Activated CD4-positive, alpha-beta T cell treated with anti-CD3 and anti-CD28 coated beads, Interleukin-10, Interleukin-2, amounts not matched to agents 100 ng/mL and 50 ng/mL, durations not matched to agents 16 hours and 8 hours (primary cell): Measurements from ENCODE around the gene BCAS3.

Experiments used
- DNase-seq: peaks from one replicate; pipeline ENCODE4 v3.0.0-alpha.2; 2020

BCAS3 gene

DNA sequence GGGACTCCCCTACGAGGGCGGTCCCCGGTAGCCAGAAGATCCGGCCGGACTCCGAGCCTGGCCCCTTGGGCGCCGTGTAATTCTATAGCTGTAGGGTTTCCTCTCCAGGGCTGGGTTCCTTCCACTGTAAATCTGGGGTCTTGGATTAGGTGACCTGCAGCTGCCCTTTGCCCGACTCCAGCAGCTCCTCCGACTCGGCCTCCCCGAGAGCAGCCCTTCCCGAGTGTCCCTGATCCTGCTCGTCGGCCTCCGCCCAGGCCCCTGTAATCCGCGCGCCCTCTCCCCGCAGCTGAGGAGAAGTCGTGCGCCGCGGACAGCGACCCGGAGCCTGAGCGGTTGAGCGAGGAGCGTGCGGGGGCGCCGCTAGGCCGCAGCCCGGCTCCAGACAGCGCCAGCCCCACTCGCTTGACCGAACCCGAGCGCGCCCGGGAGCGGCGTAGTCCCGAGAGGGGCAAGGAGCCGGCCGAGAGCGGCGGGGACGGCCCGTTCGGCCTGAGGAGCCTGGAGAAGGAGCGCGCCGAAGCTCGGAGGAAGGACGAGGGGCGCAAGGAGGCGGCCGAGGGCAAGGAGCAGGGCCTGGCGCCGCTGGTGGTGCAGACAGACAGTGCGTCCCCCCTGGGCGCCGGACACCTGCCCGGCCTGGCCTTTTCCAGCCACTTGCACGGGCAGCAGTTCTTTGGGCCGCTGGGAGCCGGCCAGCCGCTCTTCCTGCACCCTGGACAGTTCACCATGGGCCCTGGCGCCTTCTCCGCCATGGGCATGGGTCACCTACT lies 727.4 kb downstream of the BCAS3 start:
- DNase-seq, result no peak

DNA sequence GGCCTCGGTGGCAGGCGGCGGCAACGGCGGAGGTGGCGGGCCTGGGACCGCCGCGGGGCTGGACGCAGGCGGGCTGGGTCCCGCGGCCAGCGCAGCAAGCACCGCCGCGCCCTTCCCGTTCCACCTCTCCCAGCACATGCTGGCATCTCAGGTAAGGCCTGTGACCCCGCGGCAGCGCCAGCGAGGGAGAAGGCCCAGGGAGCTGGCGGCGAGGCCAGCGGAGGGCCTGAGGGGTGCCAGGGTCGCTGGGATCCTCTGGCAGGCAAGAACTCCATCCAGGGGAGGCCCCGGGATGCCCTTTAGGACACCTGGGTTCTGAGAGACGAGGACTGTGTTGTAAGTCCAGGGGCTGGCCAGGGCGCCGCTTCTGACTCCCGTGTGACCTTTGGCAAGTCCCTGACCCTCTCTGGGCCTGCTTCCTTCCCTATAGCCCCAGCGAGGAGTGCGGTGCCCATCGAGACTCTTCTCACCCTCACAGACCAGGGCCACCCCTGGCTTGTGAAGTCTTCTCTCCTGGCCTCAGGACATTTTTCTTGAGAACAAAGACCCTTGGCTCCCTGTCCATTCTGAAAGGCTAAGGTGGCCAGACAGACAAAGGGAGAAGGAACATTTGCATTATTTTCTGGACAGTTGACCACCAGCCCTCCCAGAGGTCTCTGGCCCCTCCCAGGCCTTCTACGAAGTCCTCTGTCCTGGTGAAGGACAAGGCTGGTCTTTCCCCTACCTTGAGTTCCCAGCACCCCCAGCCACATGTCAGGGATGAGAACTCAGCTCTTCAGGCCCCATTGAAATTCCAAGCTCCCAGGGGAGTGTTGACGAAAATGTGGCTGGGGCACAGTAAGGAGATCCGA lies 728.3 kb downstream of the BCAS3 start:
- DNase-seq, result no peak

DNA sequence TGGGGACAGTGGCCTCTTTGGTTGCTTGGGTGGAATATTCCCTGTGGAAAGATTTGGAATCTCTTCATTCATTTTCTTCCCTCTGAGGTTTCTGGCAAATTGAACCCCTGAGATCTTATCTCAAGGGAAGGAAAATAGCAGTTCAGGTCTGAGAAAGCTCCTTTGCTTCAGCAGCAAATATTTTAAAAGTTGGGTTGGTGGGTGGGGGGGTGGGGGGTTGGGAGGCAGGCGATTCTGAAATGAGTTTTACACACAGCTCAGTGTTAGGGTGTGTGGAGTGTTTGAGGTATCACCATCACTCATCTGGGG lies 728.8 kb downstream of the BCAS3 start:
- DNase-seq, result no peak

DNA sequence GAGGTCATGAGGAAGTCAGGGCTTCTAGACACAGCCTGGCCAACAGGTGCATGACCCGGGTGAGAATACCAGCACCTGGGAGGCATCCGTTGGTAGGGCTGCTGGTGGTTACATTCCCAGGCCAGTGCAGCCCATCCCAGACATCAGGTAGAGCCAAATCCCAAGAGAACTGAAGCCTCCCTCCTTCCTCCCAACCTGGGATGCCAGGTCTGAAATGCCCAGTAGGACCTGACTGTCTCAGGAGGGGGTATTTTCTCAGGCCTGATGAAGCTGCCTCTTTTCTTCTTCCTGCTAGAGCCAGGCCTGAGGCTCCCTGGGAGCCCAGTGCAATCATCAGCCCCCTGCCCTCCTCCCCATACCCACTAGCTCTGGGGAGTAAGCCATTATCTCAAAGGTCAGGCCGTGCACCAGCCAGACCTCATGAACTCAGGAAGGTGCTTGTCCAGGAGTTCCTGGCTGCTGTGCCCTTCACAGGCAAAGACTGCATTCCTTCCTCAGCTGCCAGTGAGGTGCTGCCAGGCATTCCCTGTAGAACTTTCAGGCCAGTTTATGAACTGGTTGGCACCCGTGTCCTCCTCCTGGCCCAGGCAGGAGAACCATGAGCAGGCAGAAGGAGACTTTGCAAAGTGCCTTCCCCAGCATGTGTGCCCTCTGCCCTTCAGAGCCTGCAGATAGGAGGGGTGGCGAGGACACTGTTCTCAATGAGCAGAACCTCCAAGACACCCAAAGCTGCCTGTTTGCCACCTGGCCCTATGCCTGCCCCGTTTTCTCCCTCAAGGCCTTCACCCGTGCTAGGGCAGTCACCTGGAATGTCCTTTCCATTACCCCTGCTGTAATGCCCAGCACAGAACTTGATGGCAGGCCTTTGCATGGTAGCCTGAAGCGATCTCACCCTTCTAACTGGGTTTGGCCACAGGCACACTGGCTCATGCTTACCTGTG lies 729.6 kb downstream of the BCAS3 start:
- no peak for DNase-seq

DNA sequence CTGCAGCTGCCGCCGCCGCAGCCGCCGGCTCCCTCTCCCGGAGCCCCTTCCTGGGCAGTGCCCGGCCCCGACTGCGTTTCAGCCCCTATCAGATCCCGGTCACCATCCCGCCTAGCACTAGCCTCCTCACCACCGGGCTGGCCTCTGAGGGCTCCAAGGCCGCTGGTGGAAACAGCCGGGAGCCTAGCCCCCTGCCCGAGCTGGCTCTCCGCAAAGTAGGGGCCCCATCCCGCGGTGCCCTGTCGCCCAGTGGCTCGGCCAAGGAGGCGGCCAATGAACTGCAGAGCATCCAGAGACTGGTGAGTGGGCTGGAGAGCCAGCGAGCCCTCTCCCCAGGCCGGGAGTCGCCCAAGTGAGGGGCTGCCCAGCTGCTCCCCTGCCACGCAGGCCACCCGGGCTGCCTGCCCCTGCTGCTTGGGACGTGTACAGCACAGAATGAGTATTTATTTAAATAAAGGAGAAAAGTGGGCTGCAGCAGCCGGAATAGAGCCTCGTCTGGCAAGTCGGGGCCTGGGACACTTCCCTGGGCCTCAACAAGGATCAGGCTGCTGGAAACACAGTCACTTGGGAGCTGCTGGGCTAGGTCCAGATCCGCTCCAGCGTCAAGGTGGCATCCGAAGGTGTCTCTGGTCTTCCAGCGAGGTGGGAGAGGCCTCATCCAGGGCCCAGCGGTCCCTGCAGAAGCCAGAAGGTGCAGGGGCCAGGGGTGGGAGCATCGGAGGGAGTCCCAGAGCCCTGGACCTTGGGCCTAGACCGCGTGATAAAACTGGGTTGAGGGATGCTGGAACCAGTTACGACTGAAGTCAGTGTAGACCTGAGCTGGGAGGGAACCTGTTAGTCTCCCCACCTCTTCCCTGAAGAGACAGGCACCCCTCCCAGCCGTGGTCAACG lies 730.7 kb downstream of the BCAS3 start:
- no peak for DNase-seq

DNA sequence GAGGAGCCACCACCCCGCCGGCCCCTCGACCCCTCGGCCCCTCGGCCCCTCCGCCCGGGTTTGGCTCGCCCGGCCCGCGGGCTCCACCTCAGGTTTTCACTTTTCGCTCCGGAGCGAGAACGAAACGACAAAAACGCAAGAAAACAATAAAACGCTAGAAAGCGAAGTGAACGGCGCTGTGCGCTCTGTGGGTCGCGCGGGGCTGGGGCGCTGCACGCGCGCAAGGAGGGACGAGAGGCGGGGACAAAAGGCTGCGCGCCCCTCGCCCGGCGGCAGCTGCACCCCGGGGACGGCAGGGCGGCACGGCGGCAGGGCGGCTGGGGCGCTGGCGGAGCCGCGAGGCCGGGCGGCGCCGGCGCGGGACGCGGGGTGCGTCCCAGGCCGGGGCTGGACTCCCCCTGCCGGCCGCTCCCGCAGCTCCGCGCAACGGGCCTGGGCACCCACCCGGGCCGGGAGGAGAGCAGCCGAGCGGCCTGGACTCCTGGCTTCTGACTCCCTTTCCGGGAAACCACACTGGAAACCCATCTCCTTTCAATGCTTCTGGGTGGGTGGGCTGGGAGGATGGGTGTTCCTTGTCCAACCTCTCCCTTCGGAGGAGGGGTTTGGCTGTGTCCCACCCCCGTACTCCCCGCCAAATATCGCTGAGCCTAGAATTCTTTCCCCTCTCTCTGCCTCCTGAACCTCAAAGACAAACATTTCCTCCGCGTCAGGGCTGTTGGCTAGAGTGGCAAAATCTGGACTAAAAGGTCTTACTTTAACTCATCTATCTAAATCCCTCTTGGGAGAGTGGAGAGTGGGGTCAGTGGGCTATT lies 731.9 kb downstream of the BCAS3 start:
- peak; percentile 46 for DNase-seq

DNA sequence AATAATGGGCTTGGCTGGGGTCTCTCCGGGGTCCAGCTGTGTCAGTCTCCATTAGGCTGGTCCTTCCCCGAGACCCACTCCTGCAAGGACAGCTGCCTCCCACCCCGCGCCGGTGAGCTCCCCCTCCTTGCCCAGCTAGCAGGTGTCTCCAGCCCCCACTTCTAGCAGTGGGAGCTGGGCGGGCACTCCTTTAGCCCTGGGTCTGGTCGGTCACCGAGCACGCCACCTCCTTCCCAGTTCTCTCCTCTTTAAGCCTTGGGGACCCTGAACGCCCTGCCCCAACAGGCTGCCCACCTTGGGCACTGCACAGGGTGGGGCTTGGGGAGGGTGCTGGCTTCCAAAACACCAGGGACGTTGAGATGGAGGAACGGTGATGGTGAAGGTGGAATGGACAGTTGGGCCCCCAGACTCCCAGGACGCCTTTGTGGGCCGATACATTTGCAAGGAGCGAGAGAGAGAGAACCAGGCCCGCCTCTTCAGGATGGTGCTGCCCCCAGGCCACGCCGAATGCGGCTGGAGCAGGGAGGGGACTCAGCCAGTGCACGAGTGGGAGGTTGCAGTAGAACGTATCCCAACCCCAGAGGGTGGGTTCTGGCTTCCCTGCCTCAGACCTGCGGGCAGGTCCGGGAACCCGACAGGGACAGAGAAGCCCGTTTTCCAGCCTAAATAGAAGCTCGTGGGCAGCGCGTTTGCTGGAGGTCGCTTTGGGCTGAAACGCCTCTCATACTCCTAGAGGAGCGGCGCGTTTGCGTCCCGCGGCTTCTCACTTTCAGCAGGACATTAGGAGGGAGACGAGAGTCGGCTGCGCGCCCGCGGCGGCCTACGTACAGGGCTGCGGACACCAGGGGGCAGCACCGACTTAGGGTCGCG lies 732.7 kb downstream of the BCAS3 start:
- DNase-seq, result peak; percentile 73

DNA sequence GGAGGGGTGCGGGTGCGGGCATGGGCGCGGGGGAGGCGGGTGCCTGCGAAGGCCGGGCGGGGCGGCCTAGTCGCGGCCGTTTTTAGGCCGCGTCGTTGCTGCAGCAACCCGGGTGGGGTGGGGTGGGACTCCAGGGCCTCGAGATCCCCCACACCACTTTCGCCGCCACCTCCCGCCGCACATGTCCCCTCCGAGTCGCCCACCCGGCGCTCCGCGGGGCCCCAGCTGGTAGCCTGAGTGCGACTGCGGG lies 733.3 kb downstream of the BCAS3 start:
- no peak for DNase-seq

DNA sequence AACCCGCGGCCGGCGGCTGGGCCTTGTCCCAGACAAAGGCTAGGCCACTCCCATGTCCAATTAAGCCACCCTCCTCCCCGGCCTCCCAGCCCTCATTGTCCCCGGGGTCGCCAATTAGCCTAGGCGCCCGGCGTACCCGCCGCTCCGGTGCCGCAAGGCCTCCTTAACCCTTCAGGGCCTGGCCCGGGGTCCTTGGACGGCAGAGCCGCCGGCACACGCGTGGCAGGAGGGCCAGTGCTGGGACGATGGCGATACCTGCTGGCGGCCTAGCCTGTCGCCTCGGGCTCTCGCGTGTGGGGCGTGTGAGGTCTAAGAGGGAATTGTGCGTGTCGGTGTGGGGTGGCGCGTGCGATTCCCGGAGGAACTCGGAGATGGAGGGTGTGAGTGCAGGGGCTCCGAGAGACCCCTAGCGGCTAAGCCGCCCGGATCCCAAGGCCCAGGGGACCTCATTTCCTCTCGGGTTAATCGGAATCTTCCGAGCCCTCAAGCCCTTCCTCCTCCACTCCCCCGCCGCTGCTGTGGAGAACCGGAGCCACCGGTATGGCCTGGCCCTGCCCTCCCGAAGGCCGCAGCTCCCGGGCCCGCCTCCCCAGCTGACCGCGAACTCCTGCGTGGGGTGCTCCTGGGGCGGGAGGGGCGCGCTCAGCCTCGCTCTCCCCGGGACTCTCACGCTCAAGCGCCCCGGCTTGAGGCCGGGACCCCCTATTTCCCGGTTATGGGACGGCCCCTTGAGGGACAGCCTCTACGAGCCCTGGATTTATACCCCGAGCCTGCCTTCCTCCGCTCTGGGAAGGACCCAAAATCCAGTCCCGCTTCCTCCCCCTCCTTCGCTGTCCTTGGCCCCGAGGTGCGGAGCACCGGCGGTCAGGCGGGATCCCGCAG lies 733.9 kb downstream of the BCAS3 start:
- DNase-seq, result no peak

DNA sequence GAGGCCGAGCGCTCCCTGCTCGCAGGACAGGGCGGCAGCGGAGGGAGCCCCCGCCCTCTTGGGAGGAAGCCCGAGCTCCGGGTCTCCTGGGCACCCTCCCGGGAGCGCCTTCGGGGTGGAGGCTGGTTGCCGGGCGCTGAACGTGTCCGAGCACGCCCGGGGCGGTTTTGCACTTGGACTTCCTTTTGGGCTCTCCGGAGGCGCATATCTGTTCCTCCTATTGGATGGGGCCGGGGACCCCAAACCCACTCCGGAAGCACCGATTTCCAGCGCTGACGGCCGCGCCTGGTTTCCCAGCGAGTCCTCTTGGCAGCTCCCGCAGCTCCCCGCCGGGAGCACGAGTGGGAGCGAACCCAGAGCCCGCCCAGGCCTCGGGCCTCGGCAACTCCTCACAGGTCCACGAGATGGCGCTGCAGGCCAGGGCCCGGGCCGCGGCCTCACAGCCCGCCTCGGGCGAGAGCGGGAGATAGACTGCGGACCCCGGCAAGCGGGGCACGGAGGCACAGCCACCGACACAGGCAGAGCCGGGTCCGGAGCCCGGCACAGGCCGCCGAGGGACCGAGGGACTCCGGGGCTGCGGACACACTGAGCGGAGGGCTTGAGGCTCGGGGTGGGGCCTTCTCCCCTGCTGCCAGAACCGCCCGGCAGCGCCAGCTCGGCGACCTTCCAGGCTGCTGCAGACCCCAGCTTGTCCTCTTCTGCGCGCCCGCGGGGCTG lies 734.6 kb downstream of the BCAS3 start:
- DNase-seq, result peak; percentile 75

DNA sequence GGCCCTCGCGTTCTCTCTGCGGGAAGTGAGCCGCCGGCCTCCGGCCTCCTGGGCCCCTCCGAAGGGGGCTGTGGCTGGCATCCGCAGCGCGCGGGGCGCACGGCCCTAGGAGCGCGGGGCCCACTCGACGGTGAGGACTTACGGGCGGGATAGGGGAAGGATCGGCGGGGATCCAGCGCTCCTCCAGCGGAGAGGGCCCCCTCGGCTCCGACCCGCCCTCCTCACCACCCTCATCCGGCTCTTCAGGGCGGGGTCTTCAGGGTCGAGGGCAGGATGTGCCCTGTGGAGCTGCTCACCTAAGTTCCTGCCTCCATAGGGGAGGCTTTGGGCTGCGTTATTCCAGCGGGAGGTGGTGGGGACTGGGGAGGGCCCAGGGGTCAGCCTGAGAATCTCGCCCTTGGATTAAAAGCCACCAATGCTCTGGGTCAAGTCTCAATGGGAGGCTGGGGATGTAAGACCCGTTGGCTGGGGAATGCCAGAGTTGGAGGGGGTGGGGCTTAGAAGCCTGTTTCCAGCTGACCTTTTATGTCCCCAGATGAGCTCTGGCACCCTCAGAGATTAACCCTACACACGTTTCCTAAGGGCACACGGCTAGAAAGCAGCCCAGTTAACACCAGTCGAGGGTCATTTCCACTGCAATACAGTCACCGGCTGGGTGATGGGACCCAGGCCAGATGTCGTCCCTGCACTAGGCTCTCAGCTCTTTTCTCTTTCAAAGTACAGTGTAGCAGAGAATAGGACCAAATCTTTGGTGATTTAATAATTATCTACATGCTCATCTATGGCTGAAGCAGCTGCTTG lies 735.4 kb downstream of the BCAS3 start:
- no peak for DNase-seq

DNA sequence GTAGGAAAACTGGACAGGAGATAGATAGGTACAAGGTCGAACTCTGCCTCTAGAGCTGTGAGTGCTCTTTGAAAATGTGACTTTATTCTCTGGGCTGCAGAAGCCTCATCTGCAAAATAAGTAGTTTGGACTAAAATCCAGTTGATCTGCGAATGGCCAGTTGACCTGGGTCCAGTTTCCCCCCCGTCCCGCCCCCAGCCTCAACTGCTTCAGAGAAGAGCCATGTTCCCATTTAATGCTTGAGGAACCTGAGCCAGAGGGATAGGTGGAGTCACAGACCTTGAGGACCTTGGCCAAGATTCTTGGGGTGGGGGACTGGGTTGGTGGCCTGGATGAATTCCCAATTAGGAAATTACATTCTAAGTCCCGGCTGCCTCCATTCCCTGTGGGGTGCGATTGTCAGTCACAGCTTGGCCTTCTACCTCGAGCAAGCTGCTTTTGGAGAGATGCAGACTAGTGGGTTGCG lies 736.0 kb downstream of the BCAS3 start:
- DNase-seq, result no peak

DNA sequence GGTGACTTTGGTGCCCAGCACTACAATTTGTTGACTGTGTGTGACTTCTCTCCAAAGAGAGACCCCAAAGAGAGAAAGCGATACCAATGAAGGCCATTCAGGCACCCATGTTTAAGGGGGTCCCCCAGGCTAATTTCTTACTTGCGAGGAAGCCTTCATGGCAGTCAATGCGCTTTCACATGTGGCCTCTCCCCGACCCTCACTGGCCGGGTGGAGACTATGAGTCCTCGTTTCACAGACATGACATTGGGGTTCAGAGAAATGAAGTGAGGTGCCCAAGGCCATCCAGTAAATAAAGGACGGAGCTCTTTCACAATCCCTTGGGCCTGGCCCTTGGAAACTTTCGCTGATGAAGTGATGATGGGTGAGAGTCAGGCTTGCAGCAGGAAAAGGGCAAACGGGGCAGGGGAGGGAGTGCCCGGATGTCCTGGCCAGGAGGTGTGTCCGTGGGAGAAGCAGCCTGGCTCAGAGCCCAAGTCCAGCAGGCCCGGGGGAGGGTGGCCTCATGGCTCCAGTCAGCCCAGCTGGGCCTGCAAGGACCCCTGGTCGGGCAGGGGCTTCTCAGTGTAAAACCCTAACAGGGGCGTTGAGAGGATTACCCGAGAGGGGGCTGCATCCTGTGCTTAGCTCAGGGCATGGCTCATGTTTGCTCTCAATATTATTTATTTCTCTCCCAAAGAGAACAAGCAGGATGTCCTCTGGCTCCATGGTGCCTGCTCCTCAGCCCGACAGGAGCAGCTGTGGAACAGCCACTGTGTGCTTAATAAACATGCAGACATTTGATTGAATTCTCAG lies 736.7 kb downstream of the BCAS3 start:
- no peak for DNase-seq

DNA sequence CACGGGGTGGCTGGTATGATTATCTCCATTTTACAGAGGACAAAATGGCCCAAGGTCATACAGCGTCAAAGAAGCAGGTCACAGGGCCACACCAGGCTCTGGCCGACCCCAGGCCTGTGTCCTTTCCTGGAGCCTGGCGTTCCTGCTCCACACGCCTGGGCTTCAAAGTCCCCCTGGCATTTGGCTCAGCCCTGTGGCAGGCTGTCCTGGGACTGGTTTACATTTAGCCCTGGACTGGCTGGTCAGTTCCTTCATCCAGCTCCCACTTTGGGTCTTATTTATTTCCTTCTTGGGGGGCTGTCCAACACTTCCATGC lies 737.2 kb downstream of the BCAS3 start:
- DNase-seq, result no peak

DNA sequence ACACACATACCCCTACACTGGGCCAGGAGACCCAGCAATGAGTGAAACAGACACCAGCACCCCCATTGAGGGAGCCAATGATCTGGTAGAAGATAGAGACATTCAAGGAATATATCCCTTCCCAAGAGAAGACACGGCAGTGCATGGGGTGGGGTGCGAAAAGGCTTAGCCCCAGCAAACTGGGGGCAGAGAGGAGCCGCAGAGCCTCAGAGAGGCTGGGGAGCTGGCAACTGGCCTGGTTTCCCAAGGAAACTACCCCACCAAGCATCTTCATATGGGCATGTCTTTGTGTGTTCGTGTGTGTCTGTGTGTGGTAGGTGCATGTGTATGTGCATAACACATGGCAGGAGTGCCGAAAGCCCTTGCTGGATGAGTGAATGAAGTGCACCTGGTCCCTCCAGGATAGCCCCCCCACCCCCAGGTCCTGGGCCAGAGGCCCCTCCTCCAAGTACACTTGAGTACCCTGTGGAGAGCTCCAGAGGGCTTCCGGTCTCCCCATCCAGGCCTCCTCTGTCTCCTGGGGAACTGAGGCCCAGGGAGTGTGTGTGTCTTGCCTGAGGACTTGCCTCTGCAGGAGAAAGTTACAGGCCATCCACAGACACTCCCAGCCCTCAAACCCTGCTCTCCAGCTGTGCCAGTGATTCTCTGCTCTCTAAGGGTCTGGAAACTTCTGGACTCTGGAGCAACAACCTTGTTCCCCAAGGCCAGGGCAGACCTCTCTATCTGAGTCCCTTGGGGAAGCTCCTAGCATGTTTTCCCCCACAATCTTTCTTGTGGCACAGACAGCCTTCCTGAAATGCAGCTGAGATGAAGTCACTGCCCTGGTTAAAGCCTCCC lies 737.9 kb downstream of the BCAS3 start:
- DNase-seq, result no peak

DNA sequence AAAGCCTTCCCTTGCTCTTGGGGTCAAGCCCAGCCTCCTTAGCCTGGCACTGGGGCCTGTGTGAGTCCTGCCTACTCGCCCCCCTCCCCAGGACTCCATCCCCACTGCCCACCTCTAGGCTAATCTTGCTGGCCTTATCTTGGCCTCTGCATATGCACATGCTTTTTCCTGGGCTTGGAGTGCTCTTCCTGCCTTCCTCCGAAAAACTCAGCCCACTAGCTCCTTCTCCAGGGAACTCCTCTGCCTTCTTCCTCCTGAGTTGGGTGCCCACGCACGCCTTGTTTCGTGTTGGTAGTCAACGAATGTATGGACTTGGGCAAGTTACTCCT lies 738.5 kb downstream of the BCAS3 start:
- DNase-seq, result no peak
